Activated CD4-positive, alpha-beta T cell treated with anti-CD3 and anti-CD28 coated beads, Interleukin-2, amount 10 ng/mL, durations not matched to agents 7 days and 5 days (primary cell): ENCODE measurements around the gene AFF3. TPM values are rescaled to one million over a fixed set of nuclear protein-coding genes. Genes with fewer than 3 reads are reported as not detected.

Experiments
- CTCF ChIA-PET: fragments of 350-600 bp; sonication (Branson Sonifier 250); formaldehyde crosslinking; loops from one replicate; lab custom pipeline; 2021; ENCODE audit warnings: antibody characterized with exemption; lab: Charles Lee
- POLR2A ChIA-PET: fragments of 350-600 bp; sonication (Branson Sonifier 250); formaldehyde crosslinking; loops from one replicate; lab custom pipeline; 2021; ENCODE audit warnings: antibody characterized with exemption; lab: Charles Lee
- DNase-seq: peaks from one replicate; pipeline ENCODE4 v3.0.0-alpha.2; 2020
- H3K27ac Mint-ChIP-seq: one replicate; pipeline ENCODE4 v1.8.0; 2021; ENCODE audit warnings: mild to moderate bottlenecking, moderate library complexity, mixed read lengths
- H3K27me3 Mint-ChIP-seq: one replicate; pipeline ENCODE4 v1.8.0; 2021; ENCODE audit warnings: mixed read lengths
- H3K36me3 Mint-ChIP-seq: one replicate; pipeline ENCODE4 v1.8.0; 2021; ENCODE audit warnings: low read depth, mixed read lengths
- H3K4me1 Mint-ChIP-seq: one replicate; pipeline ENCODE4 v1.8.0; 2021; ENCODE audit warnings: mixed read lengths
- H3K4me3 Mint-ChIP-seq: one replicate; pipeline ENCODE4 v1.8.0; 2021; ENCODE audit warnings: mild to moderate bottlenecking, moderate library complexity, mixed read lengths
- H3K9me3 Mint-ChIP-seq: one replicate; pipeline ENCODE4 v1.8.0; 2021; ENCODE audit warnings: mixed read lengths
- total RNA-seq, 2 experiments: library from RNA; stranded (reverse); gene quantifications; one replicate each; pipeline ENCODE4 v1.2.3, GENCODE V29; 2021

The AFF3 gene
- total RNA-seq, 2 experiments from 2014 or later = 7.4 to 13.0 TPM

DNA sequence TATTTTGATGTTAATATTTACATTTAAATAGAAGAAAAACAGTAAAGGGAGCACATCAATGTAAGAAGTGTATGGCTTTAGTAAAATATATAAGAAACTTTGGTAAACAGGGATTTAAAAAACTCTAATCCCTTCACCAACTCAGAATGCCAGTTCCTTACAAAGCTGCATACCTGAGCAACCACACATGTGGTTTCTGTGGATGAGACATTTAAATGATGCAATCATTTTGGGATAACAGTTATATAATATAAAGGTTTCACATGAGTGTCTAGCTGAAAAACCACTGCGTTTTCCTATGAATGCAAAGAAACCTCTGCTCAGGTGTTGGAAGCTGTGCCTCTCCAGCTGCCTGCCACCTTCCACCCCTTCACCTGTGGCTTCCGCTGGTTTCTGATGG is 443.5 kb downstream of the AFF3 start:
- no peak overlapping the region for H3K27ac Mint-ChIP-seq
- no peaks in the 10 kb centered on the region for H3K27me3 Mint-ChIP-seq
- no peak overlapping the region for H3K4me3 Mint-ChIP-seq
- peaks cover 5% of the 10 kb centered on the region for H3K4me1 Mint-ChIP-seq
- DNase-seq = no peak
- no peaks in the 10 kb centered on the region for H3K36me3 Mint-ChIP-seq
- ChIA-PET CTCF (no interaction called here), POLR2A (no interaction called here)
- H3K9me3 Mint-ChIP-seq = no peaks in the 10 kb centered on the region

DNA sequence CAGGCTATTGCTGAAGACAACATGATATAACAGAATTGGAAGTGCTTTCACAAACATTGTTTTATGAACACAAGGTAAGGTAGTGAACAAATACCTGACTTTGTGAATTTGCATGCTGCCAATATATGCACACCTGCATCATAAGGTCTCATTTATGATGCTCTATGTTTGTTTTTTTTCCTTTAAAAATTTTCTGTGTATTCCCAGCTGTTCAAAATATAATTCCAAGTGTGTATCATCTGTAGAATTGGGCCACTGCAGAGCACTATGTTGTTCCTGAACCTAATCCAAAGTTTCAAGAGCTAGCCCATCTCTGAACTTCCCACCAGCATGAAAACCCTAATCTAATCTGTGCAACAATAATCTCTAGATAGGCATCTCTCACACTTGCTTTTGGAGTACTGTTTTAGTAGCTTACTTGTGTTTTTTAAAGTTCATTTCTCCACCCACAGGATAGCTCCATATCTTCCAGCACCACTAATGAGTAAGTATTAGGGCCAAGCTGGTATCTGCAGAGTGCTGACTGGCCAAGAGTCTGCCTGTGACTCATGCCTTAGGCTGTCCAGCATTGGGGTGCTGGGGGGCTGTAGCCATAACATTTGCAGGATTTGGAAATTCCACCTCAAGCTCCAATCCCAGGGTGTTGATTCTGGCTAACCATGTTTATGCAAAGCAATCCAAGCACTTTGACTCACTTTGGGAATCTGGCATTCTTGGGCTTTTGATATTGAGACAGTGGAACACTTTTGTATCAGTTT is 444.4 kb downstream of the AFF3 start:
- Mint-ChIP-seq H3K27ac (no peak overlapping the region), H3K4me3 (no peak overlapping the region), H3K36me3 (no peaks in the 10 kb centered on the region), H3K9me3 (no peaks in the 10 kb centered on the region), H3K27me3 (no peaks in the 10 kb centered on the region), H3K4me1 (peaks cover 5% of the 10 kb centered on the region)
- POLR2A ChIA-PET = no interaction called here
- DNase-seq = no peak
- CTCF ChIA-PET = no interaction called here

DNA sequence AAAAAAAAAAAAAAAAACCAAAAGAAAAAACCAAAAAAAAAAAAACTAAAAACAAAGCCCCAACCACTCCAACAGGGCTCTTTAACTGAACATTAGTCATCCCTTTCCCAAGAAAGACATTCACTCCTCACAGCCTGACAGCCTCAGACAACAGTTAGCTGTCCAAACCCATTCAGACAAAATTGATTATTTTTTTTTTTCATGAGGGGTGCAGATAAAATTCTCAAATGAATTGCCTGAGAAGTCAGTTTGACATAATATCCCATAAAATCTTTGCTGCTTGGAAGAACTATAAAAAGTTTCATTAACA is 446.5 kb downstream of the AFF3 start:
- ChIA-PET CTCF (no interaction called here), POLR2A (no interaction called here)
- H3K9me3 Mint-ChIP-seq = no peaks in the 10 kb centered on the region
- H3K27ac Mint-ChIP-seq = no peak overlapping the region
- no peaks in the 10 kb centered on the region for H3K36me3 Mint-ChIP-seq
- H3K4me1 Mint-ChIP-seq = no peaks in the 10 kb centered on the region
- H3K4me3 Mint-ChIP-seq = no peak overlapping the region
- no peaks in the 10 kb centered on the region for H3K27me3 Mint-ChIP-seq
- no peak for DNase-seq

DNA sequence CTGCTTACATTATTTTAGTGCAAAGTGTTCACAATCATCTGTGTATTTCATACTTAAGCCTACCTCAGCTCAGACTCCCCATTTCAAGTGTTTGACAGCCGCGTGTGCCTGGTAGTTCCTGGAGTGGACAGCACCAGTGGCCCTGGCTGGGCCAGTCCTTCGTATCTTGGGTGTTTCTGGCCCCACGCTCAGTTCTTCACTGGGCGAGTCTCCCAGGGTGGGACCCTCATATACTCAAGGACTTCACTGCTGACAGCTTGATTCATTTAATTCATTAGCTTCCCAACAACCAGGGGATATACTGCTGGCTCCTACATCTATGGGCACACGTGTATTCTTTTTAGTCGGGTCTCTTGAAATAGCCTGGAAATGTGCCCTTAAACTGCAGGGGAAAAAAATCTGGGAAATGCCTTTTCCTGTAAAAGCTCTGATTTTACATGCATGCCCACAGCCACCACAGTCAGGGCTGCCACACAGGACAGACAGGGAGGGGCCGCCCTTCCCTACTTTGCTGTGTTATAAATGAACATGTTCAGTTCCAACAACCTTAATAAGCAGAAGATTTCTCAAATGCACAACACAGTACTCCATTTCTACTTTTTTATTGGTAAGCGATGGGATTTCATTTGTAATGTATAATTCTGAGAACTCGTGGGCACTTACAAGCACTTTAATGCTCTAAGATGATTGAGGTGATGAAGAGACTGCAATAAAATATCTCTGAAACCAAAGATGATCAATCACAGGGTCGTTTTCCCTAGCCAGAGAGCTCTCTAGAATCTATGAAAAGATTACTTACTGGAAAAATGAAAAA is 447.1 kb downstream of the AFF3 start:
- no peaks in the 10 kb centered on the region for H3K9me3 Mint-ChIP-seq
- CTCF ChIA-PET = no interaction called here
- POLR2A ChIA-PET = no interaction called here

DNA sequence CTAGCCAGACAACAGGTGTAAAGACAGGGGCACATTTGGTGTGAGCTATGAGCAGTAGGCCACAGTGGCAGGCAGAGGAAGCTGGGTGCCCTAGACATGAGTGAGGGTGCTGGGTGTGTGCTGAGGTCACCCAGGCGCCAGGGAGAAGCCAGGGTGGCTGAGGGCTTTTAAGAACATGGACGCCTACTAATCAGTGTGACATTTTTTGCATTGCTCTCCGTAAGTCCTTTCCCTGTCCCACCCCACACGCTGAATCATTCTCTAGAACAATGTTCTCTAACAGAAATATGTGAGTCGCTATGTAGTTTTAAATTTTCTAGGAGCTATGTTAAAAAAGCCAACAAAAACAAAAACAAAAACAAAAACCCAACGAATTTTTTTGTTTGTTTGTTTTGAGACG is 448.1 kb downstream of the AFF3 start:
- H3K4me3 Mint-ChIP-seq = no peak overlapping the region
- no peaks in the 10 kb centered on the region for H3K9me3 Mint-ChIP-seq
- H3K4me1 Mint-ChIP-seq = no peaks in the 10 kb centered on the region
- H3K27ac Mint-ChIP-seq = no peak overlapping the region
- H3K36me3 Mint-ChIP-seq = no peaks in the 10 kb centered on the region
- POLR2A ChIA-PET = no interaction called here
- CTCF ChIA-PET = no interaction called here
- no peaks in the 10 kb centered on the region for H3K27me3 Mint-ChIP-seq
- no peak for DNase-seq

More for the DNA sequence above, 447.1 kb downstream of the AFF3 start:
- H3K27ac Mint-ChIP-seq = no peak overlapping the region
- H3K4me1 Mint-ChIP-seq = no peaks in the 10 kb centered on the region
- H3K4me3 Mint-ChIP-seq = no peak overlapping the region
- DNase-seq = no peak
- no peaks in the 10 kb centered on the region for H3K27me3 Mint-ChIP-seq
- H3K36me3 Mint-ChIP-seq = no peaks in the 10 kb centered on the region

DNA sequence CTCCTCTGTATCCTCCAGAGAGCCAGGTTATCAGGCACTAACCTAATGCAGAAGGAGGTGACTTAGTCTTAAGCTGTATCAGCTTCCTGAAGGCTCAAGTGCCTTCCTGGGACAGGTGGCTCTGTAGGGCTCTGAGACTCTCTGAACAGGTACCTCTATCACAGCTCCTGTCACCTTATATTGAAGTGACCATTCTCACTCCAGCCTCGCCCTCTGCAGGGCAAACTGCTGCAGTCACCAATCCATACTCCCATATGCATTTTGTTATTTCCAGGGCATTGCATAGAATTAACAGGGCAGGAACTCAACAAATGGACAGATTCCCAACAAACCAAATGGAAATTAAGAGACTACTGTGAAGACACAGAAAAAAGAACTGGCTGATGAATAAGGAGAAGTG is 449.6 kb downstream of the AFF3 start:
- Mint-ChIP-seq H3K27ac (no peak overlapping the region), H3K4me3 (no peak overlapping the region), H3K9me3 (no peaks in the 10 kb centered on the region), H3K27me3 (no peaks in the 10 kb centered on the region), H3K4me1 (no peaks in the 10 kb centered on the region), H3K36me3 (no peaks in the 10 kb centered on the region)
- DNase-seq = no peak
- CTCF ChIA-PET = no interaction called here
- POLR2A ChIA-PET = no interaction called here

DNA sequence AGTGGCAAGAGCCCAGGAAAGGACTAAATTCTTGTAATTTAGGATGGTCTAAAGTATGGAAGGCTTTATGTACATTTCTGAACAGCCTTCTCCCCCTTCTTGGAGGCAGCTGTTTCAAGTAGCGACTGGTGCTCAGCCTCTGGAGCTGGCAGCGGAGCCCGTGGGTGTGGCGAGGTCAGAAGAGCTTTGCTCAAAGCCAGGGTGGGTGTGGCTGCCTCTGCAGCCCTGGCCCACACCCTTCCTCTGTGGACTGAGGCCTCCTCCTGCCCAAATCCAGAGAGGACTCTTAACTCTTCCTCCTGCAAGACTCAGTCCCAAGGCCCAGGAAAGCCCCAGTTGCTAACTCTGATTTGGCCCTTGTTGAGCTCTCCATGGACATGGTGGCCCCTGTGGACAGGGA is 450.5 kb downstream of the AFF3 start:
- Mint-ChIP-seq H3K4me1 (no peaks in the 10 kb centered on the region), H3K4me3 (no peak overlapping the region), H3K9me3 (no peaks in the 10 kb centered on the region), H3K36me3 (no peaks in the 10 kb centered on the region), H3K27me3 (no peaks in the 10 kb centered on the region), H3K27ac (no peak overlapping the region)
- ChIA-PET CTCF (no interaction called here), POLR2A (no interaction called here)
- no peak for DNase-seq

DNA sequence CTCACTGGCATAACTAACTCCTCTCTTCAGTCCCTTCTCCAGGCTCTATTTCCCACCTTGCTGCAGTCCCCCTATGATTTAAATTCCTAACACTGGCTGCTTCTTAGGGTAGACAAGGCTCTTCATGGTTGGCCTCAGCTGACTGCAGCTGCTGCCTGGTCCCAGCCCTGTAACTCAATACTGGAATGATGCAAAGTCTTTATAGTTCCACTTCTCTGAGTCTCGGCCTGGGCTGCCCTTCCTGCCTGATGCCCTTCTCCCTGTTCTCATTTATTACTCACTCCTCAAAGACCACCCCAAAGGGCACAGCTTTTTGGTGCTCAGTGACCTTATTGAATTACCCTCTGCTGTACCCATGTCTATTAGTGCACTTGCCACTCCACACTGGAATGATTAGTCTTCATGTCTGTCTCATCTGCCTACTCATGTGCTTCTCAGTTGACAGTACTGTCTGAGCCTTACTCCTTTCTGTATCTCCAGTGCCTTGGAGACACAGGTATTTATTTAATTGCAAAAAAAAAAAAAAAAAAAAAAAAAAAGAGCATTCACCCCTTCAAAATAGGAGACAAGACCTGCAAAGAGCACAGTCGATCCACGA is 453.1 kb downstream of the AFF3 start:
- ChIA-PET POLR2A (no interaction called here), CTCF (no interaction called here)
- no peak overlapping the region for H3K27ac Mint-ChIP-seq
- H3K27me3 Mint-ChIP-seq = no peaks in the 10 kb centered on the region
- no peaks in the 10 kb centered on the region for H3K9me3 Mint-ChIP-seq
- no peak for DNase-seq
- no peak overlapping the region for H3K4me3 Mint-ChIP-seq
- H3K4me1 Mint-ChIP-seq = no peaks in the 10 kb centered on the region
- H3K36me3 Mint-ChIP-seq = no peaks in the 10 kb centered on the region

DNA sequence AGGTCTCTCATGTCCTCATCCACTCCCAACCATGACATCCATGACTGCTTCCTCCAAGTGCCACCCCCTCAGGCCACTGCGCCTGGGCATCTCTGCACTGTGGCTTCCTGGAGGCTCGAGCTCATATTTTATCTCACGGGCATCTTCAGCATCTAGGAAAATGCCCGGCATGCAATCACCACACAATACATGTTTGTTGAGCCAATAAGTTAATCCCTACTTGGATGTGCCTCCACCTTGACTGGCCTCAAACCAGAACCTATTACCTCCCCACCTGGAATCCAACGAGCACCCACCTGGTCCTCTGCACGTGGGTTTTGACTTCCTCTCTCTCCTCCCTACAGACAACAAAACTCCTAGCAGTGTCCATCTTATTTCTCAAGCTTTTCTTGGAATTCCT is 453.7 kb downstream of the AFF3 start:
- no peaks in the 10 kb centered on the region for H3K9me3 Mint-ChIP-seq
- no peak overlapping the region for H3K27ac Mint-ChIP-seq
- no peak for DNase-seq
- no peaks in the 10 kb centered on the region for H3K36me3 Mint-ChIP-seq
- no peak overlapping the region for H3K4me3 Mint-ChIP-seq
- CTCF ChIA-PET = no interaction called here
- H3K27me3 Mint-ChIP-seq = no peaks in the 10 kb centered on the region
- POLR2A ChIA-PET = no interaction called here
- no peaks in the 10 kb centered on the region for H3K4me1 Mint-ChIP-seq

DNA sequence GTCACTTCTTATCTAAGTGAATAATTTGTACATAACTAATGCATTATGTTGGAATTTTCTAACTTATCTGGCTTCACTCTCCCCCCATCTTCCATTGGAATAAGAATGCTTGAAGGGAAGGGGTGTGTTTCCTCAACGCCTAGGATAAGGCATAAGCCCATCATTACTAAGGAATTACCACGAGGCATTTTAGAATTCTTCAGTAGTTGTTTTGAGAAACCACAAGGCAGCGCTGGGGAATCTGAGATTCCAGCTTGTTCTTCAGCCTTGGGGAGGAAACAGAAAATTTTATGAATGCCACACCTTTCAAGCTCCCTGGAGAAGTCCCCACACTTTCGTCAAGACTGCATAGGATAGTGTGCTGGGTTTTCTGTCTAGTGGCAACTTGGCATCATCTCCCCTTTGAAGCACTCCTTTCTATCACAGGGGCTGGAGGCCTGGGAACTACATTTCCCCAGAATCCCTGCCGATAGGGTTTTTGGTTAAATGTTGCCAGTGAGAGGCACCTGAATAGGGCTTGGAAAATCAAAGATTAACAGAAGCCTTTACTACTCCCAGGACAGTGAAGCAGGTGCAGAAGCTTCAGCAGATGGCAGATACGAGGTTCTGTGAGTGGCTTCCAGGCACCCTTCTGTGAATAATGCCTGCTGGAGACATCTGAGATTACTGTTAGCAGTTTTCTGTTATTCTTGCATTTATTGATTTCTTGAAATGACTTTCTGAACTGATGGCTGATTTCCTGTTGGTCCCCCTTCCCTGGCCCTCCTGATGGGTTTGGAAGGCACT is 459.9 kb downstream of the AFF3 start:
- no peak for DNase-seq
- CTCF ChIA-PET = no interaction called here

DNA sequence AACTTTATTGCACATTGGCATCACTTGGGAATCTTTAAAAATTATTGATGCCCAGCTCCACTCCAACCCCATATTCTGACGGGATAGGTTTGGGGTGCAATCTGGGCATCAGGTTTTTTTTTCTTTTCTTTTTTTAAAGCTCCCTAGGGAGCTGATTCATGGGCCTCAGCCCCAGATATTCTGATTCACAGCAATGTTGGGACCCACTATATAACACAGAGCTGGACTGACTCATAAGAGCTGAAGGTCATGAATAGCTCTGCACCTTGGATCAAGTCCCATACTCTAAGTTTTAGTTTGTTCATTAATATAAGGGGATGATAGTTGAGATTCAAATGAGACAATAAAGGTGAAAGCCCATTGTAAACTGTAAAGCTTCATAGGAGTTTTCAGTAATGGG is 461.4 kb downstream of the AFF3 start:
- ChIA-PET POLR2A (no interaction called here), CTCF (interaction anchor here (1.2 kb wide), 1 partner anchor 16 kb away, joined by 3 read pairs; no protein-coding TSS in a partner anchor)
- DNase-seq = no peak
- Mint-ChIP-seq H3K27me3 (no peaks in the 10 kb centered on the region), H3K27ac (no peak overlapping the region), H3K9me3 (no peaks in the 10 kb centered on the region), H3K4me1 (no peaks in the 10 kb centered on the region), H3K36me3 (no peaks in the 10 kb centered on the region), H3K4me3 (no peak overlapping the region)

More for the DNA sequence above, 459.9 kb downstream of the AFF3 start:
- Mint-ChIP-seq H3K4me1 (no peaks in the 10 kb centered on the region), H3K36me3 (no peaks in the 10 kb centered on the region), H3K27me3 (no peaks in the 10 kb centered on the region), H3K9me3 (no peaks in the 10 kb centered on the region), H3K4me3 (no peak overlapping the region), H3K27ac (no peak overlapping the region)
- POLR2A ChIA-PET = no interaction called here

DNA sequence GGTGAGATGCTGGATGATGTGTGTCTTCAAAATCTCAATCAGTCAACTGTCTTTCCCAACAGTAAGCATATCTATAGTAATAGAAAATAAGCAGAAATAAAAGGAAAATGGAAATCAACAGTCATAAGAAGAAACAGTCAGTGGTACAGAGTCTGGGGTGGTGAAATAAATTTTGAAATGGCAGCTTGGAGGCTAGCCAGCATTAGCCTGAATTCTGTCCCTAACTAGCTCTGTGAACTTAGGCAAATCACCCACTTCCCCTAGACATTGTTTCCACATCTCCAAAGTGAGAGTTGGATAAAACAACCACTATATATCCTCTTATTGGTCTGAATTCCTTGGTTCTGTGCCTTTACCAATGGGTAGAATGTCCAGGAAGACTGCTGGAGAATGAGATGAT is 462.9 kb downstream of the AFF3 start:
- H3K36me3 Mint-ChIP-seq = no peaks in the 10 kb centered on the region
- no peak for DNase-seq
- H3K27me3 Mint-ChIP-seq = no peaks in the 10 kb centered on the region
- H3K4me3 Mint-ChIP-seq = no peak overlapping the region
- ChIA-PET POLR2A (no interaction called here), CTCF (no interaction called here)
- H3K27ac Mint-ChIP-seq = no peak overlapping the region
- no peaks in the 10 kb centered on the region for H3K4me1 Mint-ChIP-seq
- H3K9me3 Mint-ChIP-seq = no peaks in the 10 kb centered on the region

DNA sequence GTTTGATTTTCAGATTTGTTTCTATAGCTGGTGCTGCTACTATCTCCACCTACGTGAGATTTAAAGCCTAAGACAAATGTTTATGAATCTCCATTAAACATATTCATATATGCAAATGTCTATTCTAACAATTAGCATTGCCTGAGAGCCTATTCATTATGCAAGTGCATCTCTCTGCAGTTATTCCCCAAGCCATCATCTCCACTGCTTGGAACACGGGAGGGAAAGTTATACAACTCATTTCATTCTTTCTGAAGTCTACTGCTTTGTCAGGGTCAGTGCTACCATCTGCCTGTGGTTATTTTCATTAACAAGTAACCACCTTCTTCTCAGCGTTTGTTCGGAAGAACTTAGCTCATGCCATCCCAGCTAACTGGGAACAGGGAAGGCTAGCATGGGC is 463.8 kb downstream of the AFF3 start:
- H3K27me3 Mint-ChIP-seq = no peaks in the 10 kb centered on the region
- no peak for DNase-seq
- H3K4me1 Mint-ChIP-seq = no peaks in the 10 kb centered on the region
- ChIA-PET CTCF (no interaction called here), POLR2A (no interaction called here)
- H3K9me3 Mint-ChIP-seq = no peaks in the 10 kb centered on the region
- H3K4me3 Mint-ChIP-seq = no peak overlapping the region
- H3K36me3 Mint-ChIP-seq = no peaks in the 10 kb centered on the region
- no peak overlapping the region for H3K27ac Mint-ChIP-seq
